A549 treated with ZK216348 at 1 μM for 4 hours (cell line): ENCODE data around the gene CLUH. TPM values are rescaled to one million over a fixed set of nuclear protein-coding genes. Genes with fewer than 3 reads are reported as not detected.

Experiments
- total RNA-seq: library from RNA; stranded (reverse); fragments of 200-300 nt; extraction: Qiagen RNA extraction; gene quantifications from 5 replicates; pipeline ENCODE4 v1.2.3, GENCODE V29; 2022; ENCODE audit warnings: low read depth

Gene CLUH, protein sequence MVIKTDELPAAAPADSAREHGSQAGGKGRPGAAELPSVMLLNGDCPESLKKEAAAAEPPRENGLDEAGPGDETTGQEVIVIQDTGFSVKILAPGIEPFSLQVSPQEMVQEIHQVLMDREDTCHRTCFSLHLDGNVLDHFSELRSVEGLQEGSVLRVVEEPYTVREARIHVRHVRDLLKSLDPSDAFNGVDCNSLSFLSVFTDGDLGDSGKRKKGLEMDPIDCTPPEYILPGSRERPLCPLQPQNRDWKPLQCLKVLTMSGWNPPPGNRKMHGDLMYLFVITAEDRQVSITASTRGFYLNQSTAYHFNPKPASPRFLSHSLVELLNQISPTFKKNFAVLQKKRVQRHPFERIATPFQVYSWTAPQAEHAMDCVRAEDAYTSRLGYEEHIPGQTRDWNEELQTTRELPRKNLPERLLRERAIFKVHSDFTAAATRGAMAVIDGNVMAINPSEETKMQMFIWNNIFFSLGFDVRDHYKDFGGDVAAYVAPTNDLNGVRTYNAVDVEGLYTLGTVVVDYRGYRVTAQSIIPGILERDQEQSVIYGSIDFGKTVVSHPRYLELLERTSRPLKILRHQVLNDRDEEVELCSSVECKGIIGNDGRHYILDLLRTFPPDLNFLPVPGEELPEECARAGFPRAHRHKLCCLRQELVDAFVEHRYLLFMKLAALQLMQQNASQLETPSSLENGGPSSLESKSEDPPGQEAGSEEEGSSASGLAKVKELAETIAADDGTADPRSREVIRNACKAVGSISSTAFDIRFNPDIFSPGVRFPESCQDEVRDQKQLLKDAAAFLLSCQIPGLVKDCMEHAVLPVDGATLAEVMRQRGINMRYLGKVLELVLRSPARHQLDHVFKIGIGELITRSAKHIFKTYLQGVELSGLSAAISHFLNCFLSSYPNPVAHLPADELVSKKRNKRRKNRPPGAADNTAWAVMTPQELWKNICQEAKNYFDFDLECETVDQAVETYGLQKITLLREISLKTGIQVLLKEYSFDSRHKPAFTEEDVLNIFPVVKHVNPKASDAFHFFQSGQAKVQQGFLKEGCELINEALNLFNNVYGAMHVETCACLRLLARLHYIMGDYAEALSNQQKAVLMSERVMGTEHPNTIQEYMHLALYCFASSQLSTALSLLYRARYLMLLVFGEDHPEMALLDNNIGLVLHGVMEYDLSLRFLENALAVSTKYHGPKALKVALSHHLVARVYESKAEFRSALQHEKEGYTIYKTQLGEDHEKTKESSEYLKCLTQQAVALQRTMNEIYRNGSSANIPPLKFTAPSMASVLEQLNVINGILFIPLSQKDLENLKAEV (N-terminal part only)
- 68.1 to 128 TPM (median 120 TPM) in 5 replicates for total RNA-seq

DNA sequence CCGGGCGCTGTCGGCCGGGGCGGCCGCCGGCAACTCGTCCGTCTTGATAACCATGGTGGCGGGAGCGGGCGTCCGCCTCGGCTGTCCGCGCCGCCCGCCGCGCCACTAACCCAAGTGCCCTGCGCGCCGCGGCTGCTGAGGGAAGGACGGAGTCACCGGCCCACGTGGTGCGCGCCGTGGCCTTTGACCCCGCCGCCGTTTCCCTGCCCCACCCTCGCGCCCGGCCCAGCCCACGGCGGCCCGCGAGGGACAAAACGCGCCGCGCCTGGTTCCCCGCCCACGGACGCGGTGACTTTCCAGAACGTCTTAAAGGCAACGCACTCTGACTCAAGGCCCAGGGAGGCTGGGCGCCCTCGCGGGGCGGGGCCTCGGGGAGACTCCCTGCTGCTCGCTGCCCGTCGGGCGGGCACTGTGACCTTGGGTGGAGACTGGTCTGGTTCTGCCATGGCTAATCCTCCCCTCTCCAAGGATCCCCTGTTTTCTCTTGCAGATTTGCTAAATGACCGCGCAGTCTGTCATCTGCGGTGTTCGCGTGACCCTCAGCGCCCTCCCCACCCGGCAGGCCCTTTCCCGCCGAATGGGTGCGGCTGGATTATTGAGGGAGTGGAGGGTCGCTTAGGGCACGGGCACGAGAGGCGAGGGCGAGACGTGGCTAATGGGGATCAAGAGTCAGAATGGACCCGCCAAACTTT lies at the start of gene CLUH:
Gene CLUH, minus strand, starts transcription at position 157 of the 692 bp plus-strand sequence. Its CDS starts 103 bp downstream, at position 54.

DNA sequence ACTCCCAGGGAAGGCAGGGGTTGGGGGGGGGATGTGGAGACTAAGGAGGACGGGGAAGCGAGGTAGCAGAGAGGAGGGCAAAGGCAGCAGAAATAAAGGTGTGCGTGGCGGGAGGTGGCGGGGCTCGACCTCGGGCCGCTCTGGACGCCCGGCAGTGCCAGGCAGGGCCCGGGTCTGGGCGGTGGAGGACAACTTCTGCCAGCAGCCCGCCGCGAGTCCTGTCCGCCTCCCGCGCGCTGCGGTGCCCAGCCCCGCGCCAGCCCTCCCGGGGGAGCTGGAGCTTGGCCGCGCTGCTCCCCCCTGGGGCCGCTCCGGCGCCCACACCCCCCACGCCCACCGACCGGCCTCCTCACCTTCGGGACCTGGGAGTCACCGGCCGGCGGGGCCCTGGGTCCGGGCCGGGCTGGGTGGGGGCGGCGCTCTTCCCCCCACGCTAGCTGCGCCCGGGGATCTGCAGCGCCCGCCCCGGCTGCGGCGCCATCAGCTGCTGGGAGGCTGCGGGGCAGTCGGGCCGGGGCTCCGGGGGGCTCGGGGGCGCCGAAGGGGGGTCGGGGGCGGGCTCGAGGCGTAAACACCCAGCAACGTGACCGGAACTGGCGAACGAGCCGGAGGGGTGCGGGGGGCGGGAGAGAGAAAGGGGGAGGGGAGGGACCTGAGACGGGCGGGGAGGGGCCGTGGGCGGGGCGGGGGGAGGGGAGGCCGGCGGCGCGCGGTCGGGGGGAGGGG lies 37.7 kb upstream of the CLUH start, which contains the start of gene CCDC92B:
Gene CCDC92B, minus strand, starts transcription at position 595 of the 726 bp plus-strand sequence. CDS start 14,507 bp downstream, outside the sequence.

Other genes with a start within 250 kb of the CLUH start
- gene METTL16, start 199.9 kb downstream of the CLUH start, total RNA-seq: 29.6 to 37.0 TPM (median 33.5 TPM) in 5 replicates
- 160 to 220 TPM (median 191 TPM) in 5 replicates for gene PAFAH1B1, start 118.1 kb downstream of the CLUH start, total RNA-seq
- 0.07 to 0.23 TPM (median 0.14 TPM) in 5 replicates for gene CCDC92B, start 37.9 kb upstream of the CLUH start, total RNA-seq
- 17.8 to 30.4 TPM (median 25.4 TPM) in 5 replicates for gene RAP1GAP2, start 84.7 kb upstream of the CLUH start, total RNA-seq